Sigmoid colon (tissue), 4 donors: ENCODE measurements around the gene BIN2.

Source experiments
- EP300 ChIP-seq, 4 donors: sonication (generic); formaldehyde crosslinking; IDR thresholded peaks; one replicate each; pipeline ENCODE4 v1.6.1; 2017; ENCODE audit warnings: antibody characterized with exemption in 4 of 4
- POLR2A ChIP-seq, 2 donors: fragments of 450-650 bp; IDR thresholded peaks; one replicate each; pipeline ENCODE4 v1.6.1; 2016; ENCODE audit warnings: antibody characterized with exemption in 2 of 2, mild to moderate bottlenecking in 2 of 2, moderate library complexity in 2 of 2

DNA sequence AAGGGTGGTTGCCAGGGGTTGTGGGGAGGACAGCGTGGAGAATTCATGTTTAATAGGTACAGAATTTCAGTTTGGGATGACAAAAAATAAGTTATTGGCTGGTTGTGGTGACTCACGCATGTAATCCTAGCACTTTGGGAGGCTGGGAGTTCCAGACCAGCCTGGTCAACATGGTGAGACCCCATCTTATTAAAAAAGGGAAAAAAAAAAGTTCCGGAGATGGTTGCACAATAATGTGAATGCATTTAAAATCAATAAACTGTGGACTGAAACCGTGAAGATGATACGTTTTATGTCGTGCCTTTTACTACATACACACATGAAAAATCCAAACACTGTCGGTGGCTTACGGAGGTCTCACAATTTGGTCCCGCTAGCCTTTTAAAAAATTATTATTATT, 46.7 kb upstream of the BIN2 start:
- TF ChIP-seq EP300 (IDR thresholded peaks at IDR 0.05) = no peak
- no peak for TF ChIP-seq POLR2A (IDR thresholded peaks at IDR 0.05)
